GM12878 (cell line): ENCODE results near the gene RIMS1. TPM values are rescaled to one million over a fixed set of nuclear protein-coding genes. Genes with fewer than 3 reads are reported as not detected.

Experiments
- BHLHE40 ChIP-seq, 2 experiments: fragments of 450-650 bp in 1 of 2; IDR thresholded peaks; 2 replicates each; pipeline ENCODE4 v1.6.1; 2011 to 2017; ENCODE audit warnings: low read depth in 2 of 2, borderline replicate concordance in 1 of 2, improper control_type of control experiment in 1 of 2, low read length in 1 of 2, mild to moderate bottlenecking in 1 of 2
- CHD1 ChIP-seq: IDR thresholded peaks from 2 replicates; pipeline ENCODE4 v1.6.1; 2012; ENCODE audit warnings: low read depth, low read length, improper control_type of control experiment
- CREB1 ChIP-seq: IDR thresholded peaks from 2 replicates; pipeline ENCODE4 v1.6.1; 2012; ENCODE audit warnings: low read depth, mild to moderate bottlenecking, inconsistent platforms
- HDAC2 ChIP-seq: fragments of 200-600 bp; sonication (generic); IDR thresholded peaks from 2 replicates; pipeline ENCODE4 v1.6.1; 2017
- IRF4 ChIP-seq: IDR thresholded peaks from 2 replicates; pipeline ENCODE4 v1.6.1; 2011; ENCODE audit warnings: low read depth, low read length
- JUND ChIP-seq: IDR thresholded peaks from 2 replicates; pipeline ENCODE4 v1.6.1; 2012; ENCODE audit warnings: low read depth, mild to moderate bottlenecking, low read length, improper control_type of control experiment, moderate library complexity
- LARP7 ChIP-seq: fragments of 450-650 bp; IDR thresholded peaks from 2 replicates; pipeline ENCODE4 v1.6.1; 2017; ENCODE audit warnings: mild to moderate bottlenecking
- POU2F2 ChIP-seq: IDR thresholded peaks from 3 replicates; pipeline ENCODE4 v1.6.1; 2011; ENCODE audit warnings: low read depth, mild to moderate bottlenecking, low read length, borderline replicate concordance
- RAD51 ChIP-seq: fragments of 450-650 bp; IDR thresholded peaks from 2 replicates; pipeline ENCODE4 v1.6.1; 2016; ENCODE audit warnings: moderate library complexity, mild to moderate bottlenecking, inconsistent platforms
- RBBP5 ChIP-seq: fragments of 200-600 bp; sonication (generic); conservative IDR thresholded peaks from 2 replicates; pipeline ENCODE4 v1.6.1; 2016
- SIX5 ChIP-seq: IDR thresholded peaks from 2 replicates; pipeline ENCODE4 v1.6.1; 2011; ENCODE audit warnings: mild to moderate bottlenecking, low read depth, low read length, moderate library complexity; ENCODE audit not compliant: severe bottlenecking
- TBL1XR1 ChIP-seq: IDR thresholded peaks from 2 replicates; pipeline ENCODE4 v1.6.1; 2012; ENCODE audit warnings: low read depth, low read length, improper control_type of control experiment
- ZNF24 ChIP-seq: fragments of 450-650 bp; IDR thresholded peaks from 2 replicates; pipeline ENCODE4 v1.6.1; 2017; ENCODE audit warnings: antibody characterized with exemption, mild to moderate bottlenecking
- polyA plus RNA-seq, 11 experiments: library from polyadenylated mRNA; depleted of rRNA in 4 of 11; unstranded in 6 of 11; stranded (reverse) in 5 of 11; fragments of >200 nt; fragmentation: Nextera tagmentation in 4 of 11; fragmentation: Illumina TruSeq in 1 of 11; extraction: Ambion mirVana in 4 of 11; extraction: Trizol in 1 of 11; gene quantifications; 1 replicate in 1 of 11; 2 replicates in 10 of 11; pipeline versions ENCODE4 v1.2.1 to v1.2.3, GENCODE V29; 2011 to 2016; ENCODE audit warnings: inconsistent platforms in 2 of 11, missing spikeins in 2 of 11, low read depth in 1 of 11
- total RNA-seq, 4 experiments: library from RNA; depleted of rRNA in 3 of 4; stranded (reverse); fragments of >200 nt in 3 of 4; fragmentation: Illumina TruSeq in 1 of 4; extraction: Trizol in 1 of 4; gene quantifications; 2 replicates each; pipeline versions ENCODE4 v1.2.1 to v1.2.3, GENCODE V29; 2013 to 2021
- TF ChIP-seq, protein P1 (sequence below): fragments of 450-650 bp; IDR thresholded peaks from 2 replicates; pipeline ENCODE4 v1.6.1; 2017; ENCODE audit warnings: antibody characterized with exemption, mild to moderate bottlenecking, moderate library complexity
- TF ChIP-seq, protein P2 (sequence below): fragments of 450-650 bp; IDR thresholded peaks from 2 replicates; pipeline ENCODE4 v1.6.1; 2017; ENCODE audit warnings: mild to moderate bottlenecking, moderate library complexity
- TF ChIP-seq, protein P3 (sequence below): fragments of 150-350 bp; IDR thresholded peaks from 2 replicates; pipeline ENCODE4 v1.6.1; 2014; ENCODE audit warnings: mild to moderate bottlenecking, low read depth, low read length
- TF ChIP-seq, protein P4 (sequence below): fragments of 450-650 bp; IDR thresholded peaks from 2 replicates; pipeline ENCODE4 v1.6.1; 2017; ENCODE audit warnings: low read depth, mild to moderate bottlenecking, moderate library complexity
- TF ChIP-seq, protein P5 (sequence below): IDR thresholded peaks from 2 replicates; pipeline ENCODE4 v1.6.1; 2011; ENCODE audit warnings: borderline replicate concordance, low read depth, mild to moderate bottlenecking, moderate library complexity, mixed read lengths, low read length; ENCODE audit not compliant: insufficient read depth; ENCODE audit errors: extremely low read length

The RIMS1 gene
- total and polyA plus RNA-seq, 10 of the 15 experiments (the other 5 are each of a cell fraction or from before 2014, with no cell fraction given), result 0.05 to 0.76 (median 0.23) TPM

DNA sequence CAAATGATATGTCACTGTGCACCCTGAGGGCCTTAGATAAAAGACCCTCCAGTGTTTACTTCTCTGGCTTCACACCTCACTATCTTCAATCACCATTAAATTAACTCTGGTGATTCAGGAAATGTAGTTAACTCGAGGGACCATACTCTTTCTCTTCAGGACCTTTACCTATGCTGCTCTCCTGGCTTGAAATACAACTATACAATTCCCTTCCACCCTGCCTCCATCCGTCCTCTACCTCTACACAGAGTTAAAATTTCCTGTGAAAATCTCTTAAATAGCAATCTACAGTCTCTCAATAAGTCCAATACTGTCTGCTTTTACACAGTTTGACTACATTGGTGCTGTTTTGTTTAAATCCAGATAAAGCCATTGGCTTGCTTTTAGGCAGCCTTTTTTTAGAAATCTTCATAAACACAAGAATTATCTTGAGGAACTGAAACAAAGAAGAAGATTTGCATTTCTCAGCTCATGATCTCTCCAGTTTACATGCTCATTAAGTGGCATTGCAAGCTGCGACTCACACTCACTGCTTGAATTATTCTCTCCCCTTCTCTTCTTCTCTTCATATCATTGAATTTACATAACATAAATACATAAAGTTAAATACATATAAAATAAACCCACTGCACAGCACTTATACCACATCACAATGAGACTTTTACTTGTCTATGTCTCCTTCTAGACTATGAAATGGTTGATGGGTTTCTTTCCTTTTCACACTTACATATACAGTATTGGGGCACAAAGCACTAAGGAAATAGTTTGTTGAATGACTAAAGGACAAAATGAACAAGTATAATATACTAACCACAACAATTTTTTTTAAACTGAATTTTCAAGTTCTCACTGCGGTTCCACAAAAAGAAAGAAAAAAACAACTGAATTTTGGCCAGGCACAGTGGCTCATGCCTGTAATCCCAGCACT is 496.5 kb downstream of the RIMS1 start (continued):
- TF ChIP-seq, protein P1, sequence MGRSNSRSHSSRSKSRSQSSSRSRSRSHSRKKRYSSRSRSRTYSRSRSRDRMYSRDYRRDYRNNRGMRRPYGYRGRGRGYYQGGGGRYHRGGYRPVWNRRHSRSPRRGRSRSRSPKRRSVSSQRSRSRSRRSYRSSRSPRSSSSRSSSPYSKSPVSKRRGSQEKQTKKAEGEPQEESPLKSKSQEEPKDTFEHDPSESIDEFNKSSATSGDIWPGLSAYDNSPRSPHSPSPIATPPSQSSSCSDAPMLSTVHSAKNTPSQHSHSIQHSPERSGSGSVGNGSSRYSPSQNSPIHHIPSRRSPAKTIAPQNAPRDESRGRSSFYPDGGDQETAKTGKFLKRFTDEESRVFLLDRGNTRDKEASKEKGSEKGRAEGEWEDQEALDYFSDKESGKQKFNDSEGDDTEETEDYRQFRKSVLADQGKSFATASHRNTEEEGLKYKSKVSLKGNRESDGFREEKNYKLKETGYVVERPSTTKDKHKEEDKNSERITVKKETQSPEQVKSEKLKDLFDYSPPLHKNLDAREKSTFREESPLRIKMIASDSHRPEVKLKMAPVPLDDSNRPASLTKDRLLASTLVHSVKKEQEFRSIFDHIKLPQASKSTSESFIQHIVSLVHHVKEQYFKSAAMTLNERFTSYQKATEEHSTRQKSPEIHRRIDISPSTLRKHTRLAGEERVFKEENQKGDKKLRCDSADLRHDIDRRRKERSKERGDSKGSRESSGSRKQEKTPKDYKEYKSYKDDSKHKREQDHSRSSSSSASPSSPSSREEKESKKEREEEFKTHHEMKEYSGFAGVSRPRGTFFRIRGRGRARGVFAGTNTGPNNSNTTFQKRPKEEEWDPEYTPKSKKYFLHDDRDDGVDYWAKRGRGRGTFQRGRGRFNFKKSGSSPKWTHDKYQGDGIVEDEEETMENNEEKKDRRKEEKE, result no peak
- TF ChIP-seq IRF4 (peak; percentile 70), LARP7 (no peak), POU2F2 (peak; percentile 96), RBBP5 (no peak), ZNF24 (no peak), BHLHE40 (IDR thresholded peaks at IDR 0.05; ENCODE audit: borderline replicate concordance in 1 of 2, low read depth in 2 of 2, low read length in 1 of 2) (peak; percentile 25 to 62; a peak in 3 of 4 replicates), TBL1XR1 (no peak), RAD51 (no peak; the same call in 1 of the 2 replicates), SIX5 (no peak), HDAC2 (no peak), CHD1 (no peak), CREB1 (no peak), JUND (no peak)
- TF ChIP-seq, protein P2, sequence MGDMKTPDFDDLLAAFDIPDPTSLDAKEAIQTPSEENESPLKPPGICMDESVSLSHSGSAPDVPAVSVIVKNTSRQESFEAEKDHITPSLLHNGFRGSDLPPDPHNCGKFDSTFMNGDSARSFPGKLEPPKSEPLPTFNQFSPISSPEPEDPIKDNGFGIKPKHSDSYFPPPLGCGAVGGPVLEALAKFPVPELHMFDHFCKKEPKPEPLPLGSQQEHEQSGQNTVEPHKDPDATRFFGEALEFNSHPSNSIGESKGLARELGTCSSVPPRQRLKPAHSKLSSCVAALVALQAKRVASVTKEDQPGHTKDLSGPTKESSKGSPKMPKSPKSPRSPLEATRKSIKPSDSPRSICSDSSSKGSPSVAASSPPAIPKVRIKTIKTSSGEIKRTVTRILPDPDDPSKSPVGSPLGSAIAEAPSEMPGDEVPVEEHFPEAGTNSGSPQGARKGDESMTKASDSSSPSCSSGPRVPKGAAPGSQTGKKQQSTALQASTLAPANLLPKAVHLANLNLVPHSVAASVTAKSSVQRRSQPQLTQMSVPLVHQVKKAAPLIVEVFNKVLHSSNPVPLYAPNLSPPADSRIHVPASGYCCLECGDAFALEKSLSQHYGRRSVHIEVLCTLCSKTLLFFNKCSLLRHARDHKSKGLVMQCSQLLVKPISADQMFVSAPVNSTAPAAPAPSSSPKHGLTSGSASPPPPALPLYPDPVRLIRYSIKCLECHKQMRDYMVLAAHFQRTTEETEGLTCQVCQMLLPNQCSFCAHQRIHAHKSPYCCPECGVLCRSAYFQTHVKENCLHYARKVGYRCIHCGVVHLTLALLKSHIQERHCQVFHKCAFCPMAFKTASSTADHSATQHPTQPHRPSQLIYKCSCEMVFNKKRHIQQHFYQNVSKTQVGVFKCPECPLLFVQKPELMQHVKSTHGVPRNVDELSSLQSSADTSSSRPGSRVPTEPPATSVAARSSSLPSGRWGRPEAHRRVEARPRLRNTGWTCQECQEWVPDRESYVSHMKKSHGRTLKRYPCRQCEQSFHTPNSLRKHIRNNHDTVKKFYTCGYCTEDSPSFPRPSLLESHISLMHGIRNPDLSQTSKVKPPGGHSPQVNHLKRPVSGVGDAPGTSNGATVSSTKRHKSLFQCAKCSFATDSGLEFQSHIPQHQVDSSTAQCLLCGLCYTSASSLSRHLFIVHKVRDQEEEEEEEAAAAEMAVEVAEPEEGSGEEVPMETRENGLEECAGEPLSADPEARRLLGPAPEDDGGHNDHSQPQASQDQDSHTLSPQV, result no peak
- TF ChIP-seq, protein P3, sequence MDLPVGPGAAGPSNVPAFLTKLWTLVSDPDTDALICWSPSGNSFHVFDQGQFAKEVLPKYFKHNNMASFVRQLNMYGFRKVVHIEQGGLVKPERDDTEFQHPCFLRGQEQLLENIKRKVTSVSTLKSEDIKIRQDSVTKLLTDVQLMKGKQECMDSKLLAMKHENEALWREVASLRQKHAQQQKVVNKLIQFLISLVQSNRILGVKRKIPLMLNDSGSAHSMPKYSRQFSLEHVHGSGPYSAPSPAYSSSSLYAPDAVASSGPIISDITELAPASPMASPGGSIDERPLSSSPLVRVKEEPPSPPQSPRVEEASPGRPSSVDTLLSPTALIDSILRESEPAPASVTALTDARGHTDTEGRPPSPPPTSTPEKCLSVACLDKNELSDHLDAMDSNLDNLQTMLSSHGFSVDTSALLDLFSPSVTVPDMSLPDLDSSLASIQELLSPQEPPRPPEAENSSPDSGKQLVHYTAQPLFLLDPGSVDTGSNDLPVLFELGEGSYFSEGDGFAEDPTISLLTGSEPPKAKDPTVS, result no peak
- TF ChIP-seq, protein P4, sequence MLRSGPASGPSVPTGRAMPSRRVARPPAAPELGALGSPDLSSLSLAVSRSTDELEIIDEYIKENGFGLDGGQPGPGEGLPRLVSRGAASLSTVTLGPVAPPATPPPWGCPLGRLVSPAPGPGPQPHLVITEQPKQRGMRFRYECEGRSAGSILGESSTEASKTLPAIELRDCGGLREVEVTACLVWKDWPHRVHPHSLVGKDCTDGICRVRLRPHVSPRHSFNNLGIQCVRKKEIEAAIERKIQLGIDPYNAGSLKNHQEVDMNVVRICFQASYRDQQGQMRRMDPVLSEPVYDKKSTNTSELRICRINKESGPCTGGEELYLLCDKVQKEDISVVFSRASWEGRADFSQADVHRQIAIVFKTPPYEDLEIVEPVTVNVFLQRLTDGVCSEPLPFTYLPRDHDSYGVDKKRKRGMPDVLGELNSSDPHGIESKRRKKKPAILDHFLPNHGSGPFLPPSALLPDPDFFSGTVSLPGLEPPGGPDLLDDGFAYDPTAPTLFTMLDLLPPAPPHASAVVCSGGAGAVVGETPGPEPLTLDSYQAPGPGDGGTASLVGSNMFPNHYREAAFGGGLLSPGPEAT, result peak; percentile 51; the same call in 1 of the 2 replicates
- TF ChIP-seq, protein P5, sequence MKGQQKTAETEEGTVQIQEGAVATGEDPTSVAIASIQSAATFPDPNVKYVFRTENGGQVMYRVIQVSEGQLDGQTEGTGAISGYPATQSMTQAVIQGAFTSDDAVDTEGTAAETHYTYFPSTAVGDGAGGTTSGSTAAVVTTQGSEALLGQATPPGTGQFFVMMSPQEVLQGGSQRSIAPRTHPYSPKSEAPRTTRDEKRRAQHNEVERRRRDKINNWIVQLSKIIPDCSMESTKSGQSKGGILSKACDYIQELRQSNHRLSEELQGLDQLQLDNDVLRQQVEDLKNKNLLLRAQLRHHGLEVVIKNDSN, result no peak
